ENCODE measurements around the gene SOWAHA.

Gene SOWAHA

GRCh38 chr5:132859889-132860437 lies 46.9 kb downstream of the SOWAHA start:
- no peak for DNase-seq

GRCh38 chr5:132860742-132861141 lies 47.6 kb downstream of the SOWAHA start:
- no peak for DNase-seq

- no peak for DNase-seq
Measured at GRCh38 chr5:132865668-132866341, 52.7 kb downstream of the SOWAHA start.
